Measurements from ENCODE around the gene MRAP.

The MRAP gene

GRCh38 chr21:32312326-32312725, 13.7 kb downstream of the MRAP start:
- no peak for DNase-seq (ENCODE audit: low read depth)
- TF ChIP-seq CTCF (IDR thresholded peaks at IDR 0.05; ENCODE audit: control insufficient read depth, insufficient read depth, low read depth, low read length, missing control alignments): no peak
- no peak overlapping the region for H3K4me3 ChIP-seq (ENCODE audit: control insufficient read depth, low read depth, low read length)

- TF ChIP-seq CTCF (IDR thresholded peaks at IDR 0.05; ENCODE audit: control insufficient read depth, insufficient read depth, low read depth, low read length, missing control alignments): no peak
- no peak for DNase-seq (ENCODE audit: low read depth)
- no peak overlapping the region for H3K4me3 ChIP-seq (ENCODE audit: control insufficient read depth, low read depth, low read length)
These were observed 14.3 kb downstream of the MRAP start for GRCh38 chr21:32312976-32313375.

- no peak for DNase-seq (ENCODE audit: low read depth)
- no peak for TF ChIP-seq CTCF (IDR thresholded peaks at IDR 0.05; ENCODE audit: control insufficient read depth, insufficient read depth, low read depth, low read length, missing control alignments)
- no peak overlapping the region for H3K4me3 ChIP-seq (ENCODE audit: control insufficient read depth, low read depth, low read length)
These were observed 16.2 kb downstream of the MRAP start for GRCh38 chr21:32314806-32315205.

GRCh38 chr21:32315511-32316281, 17.0 kb downstream of the MRAP start:
- TF ChIP-seq CTCF (IDR thresholded peaks at IDR 0.05; ENCODE audit: control insufficient read depth, insufficient read depth, low read depth, low read length, missing control alignments): no peak
- H3K4me3 ChIP-seq (ENCODE audit: control insufficient read depth, low read depth, low read length): no peak overlapping the region
- no peak for DNase-seq (ENCODE audit: low read depth)

GRCh38 chr21:32316361-32317215, 17.9 kb downstream of the MRAP start:
- H3K4me3 ChIP-seq (ENCODE audit: control insufficient read depth, low read depth, low read length): no peak overlapping the region
- no peak for TF ChIP-seq CTCF (IDR thresholded peaks at IDR 0.05; ENCODE audit: control insufficient read depth, insufficient read depth, low read depth, low read length, missing control alignments)
- DNase-seq (ENCODE audit: low read depth): no peak

GRCh38 chr21:32317726-32318125, 19.1 kb downstream of the MRAP start:
- no peak for DNase-seq (ENCODE audit: low read depth)
- no peak for TF ChIP-seq CTCF (IDR thresholded peaks at IDR 0.05; ENCODE audit: control insufficient read depth, insufficient read depth, low read depth, low read length, missing control alignments)

More at GRCh38 chr21:32317726-32318125, 19.1 kb downstream of the MRAP start:
- H3K4me3 ChIP-seq (ENCODE audit: control insufficient read depth, low read depth, low read length): no peak overlapping the region
